GM04504 (cell line): Measurements from ENCODE around the gene EVI5.
"Not testable (repeated sequence)": the region's sequence is repeated elsewhere in the genome, so short reads cannot be mapped to it uniquely, and the experiment has no call there.

Source experiments
- DNase-seq: peaks from one replicate; pipeline ENCODE4 v3.0.0-alpha.2; 2012; ENCODE audit warnings: low read depth

EVI5 gene

DNA sequence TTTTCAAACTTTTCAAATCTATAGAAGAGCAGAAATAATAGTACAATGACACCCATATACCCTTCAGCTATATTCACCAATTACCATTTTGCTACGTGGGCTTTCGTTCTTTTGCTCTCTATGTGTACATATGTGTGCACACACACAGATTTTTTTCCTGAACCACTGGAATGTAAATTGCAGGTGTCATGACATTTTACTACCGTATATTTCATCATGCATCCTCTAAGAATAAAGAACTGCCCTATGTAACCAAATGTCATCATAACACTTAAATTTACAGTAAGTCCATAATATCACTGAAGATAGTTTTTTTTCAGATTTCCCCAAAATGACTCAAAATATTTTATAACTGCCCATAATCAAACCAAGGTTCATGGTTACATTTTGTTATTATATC, 209.8 kb downstream of the EVI5 start:
- no peak for DNase-seq

DNA sequence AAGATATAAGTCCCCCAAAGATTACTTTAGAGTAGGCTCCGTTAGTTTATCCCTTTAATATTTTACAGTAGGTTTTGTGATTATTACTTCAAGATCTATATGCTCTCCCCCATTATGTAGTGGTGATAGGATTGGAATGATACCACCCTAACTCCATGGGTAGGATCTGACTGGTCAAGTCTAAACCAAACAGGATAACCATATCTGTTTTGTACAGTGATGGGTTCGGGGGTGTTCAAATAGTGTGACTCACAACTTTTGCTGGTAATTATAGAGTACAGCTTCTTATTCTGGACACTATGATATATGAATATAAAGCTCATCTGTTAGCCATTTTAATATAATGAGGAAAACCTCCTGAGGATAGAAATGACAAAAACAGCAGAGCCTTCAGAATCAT, 212.4 kb downstream of the EVI5 start:
- DNase-seq, result no peak

DNA sequence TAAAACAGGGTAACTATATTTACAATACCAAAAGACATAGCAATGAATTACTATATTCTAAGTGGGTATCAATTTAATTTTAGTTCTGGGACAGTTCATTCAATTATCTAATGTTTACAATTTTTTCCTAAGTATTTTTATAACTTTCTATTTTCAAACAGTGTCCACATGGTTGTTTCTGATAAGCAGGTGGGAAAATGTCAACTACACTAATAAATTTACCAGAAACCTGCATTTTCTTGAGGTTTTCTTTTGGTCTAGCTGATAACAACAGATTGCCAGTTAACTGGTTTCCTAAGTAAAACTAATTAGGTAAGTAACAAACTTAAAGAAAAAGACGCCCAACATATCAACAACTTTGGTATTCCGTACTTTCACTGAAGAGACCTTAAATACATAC, 213.3 kb downstream of the EVI5 start:
- no peak for DNase-seq

DNA sequence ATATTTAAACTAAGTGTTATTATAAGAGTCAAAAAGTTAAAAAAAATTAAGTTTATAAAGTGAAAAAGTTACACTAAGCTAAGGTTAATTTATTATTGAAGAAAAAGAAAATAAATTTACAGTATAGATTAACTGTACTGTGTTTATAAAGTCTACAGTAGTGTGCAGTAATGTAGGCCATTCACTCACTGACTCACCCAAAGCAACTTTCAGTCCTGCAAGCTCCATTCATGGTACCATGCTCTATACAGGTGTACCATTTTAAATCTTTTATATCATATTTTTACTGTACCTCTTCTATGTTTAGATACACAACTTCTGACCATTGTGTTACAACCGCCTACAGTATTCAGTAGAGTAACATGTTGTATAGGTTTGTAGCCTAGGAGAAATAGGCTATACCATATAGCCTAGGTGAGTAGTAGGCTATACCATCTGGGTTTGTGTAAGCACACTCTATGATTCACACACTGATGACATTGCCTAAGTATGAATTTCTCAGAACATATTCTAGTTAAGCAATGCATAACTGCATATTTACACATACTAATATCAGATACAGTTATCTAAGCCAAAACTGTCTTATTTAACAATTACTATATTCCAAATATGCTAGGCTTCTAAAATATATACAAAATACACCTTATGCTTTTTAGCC, 217.6 kb downstream of the EVI5 start:
- DNase-seq, result no peak

DNA sequence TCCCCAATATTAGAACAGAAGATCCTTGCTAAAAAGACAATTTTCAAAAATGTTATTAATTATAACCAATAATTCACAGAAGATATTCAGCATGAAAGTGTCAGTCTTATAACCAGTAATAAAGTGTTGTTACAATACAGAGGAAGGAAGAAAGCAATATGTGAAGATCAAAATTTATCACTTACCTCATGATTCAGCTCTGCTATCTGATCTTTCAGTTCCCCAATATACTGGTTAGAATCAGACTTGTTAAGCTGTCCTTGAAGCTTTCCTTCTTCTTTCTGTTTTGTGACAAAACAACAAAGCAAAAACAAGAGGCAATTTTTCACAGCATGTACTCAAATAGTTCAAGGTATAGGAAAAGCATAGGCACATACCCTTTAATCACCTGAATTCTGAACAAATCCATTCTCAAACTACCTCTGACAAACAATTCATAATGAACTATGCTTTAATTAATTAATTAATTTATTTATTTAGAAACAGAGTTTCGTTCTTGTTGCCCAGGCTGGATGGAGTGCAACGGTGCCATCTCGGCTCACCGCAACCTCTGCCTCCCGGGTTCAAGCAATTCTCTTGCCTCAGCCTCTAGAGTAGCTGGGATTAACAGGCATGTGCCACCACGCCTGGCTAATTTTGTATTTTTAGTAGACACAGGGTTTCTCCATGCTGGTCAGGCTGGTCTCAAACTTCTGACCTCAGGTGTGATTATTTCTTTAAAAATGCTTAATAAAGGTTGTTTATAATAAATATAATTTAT, 221.3 kb downstream of the EVI5 start:
- DNase-seq, result no peak

DNA sequence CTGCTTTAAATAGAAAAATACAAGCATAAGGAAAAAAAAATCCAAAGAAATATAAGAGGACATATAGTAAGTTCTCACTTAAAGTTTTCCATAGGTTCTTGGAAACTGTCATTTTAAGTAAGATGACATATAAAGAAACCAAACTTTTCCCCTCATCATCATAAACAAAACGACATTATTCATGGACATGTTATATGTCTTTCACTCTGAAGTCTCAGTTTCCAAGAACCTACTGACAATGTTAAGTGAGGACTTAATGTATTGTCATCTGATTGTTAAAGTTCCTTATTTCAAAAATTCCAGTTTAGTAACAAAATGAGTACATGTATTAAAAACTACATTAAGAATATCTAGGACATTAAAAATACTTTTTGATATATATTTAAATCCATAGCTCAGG, 228.6 kb downstream of the EVI5 start:
- no peak for DNase-seq

DNA sequence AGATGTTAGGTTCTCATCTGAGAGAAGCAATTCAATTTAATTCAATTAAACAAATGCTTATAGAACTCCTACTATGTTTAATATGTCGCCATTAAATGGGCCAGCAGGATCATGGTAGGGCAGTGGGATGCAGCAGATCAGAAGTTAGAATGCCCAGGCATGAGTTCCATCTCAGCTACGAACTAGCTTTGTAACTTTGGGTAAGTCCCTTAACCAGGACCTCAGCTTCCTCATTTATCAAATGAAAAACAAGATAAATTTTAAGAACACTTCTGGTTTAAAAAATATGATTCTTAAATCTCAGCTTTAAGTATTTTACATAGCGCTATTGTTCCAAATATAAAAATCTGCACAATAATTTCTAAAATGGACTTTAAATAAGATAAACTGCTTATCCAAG, 230.7 kb downstream of the EVI5 start:
- DNase-seq, result no peak

DNA sequence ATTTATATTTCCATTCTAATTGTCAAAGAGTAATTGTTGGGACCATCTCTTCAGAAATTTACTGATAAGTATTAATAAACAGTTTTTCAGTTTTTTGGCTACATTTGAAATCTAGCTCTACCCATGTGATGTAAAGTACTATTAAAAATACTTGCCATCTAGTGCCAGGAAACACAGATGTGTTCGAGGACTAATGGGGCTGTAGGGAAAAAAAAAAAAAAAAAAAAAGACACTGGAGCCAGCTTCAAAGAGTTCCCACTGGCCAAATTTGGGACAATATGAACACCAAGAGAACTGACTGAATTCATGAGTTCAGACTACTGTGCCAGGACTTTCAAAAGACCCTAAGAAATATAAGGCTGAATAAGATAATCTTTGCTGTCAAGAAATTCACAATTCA, 233.0 kb downstream of the EVI5 start:
- no peak for DNase-seq

DNA sequence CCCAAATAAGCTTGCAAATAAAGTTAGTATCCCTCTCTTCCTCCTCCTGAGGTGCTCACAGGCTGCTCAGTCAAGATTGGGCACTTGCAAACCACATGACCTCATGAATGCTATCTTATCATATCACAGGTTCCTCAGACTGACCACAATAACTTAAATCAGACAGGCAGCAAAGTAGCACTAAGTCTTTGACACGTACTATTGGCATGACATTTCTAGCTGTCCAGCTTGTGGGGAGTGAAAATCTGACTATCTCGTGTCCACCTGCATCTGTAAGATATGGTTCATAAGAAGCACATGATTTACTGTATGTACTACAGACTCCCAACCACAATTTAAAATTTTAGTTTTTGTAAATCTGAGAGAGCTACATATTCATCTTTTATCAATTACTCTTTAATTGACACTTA, 240.1 kb downstream of the EVI5 start:
- DNase-seq, result no peak

DNA sequence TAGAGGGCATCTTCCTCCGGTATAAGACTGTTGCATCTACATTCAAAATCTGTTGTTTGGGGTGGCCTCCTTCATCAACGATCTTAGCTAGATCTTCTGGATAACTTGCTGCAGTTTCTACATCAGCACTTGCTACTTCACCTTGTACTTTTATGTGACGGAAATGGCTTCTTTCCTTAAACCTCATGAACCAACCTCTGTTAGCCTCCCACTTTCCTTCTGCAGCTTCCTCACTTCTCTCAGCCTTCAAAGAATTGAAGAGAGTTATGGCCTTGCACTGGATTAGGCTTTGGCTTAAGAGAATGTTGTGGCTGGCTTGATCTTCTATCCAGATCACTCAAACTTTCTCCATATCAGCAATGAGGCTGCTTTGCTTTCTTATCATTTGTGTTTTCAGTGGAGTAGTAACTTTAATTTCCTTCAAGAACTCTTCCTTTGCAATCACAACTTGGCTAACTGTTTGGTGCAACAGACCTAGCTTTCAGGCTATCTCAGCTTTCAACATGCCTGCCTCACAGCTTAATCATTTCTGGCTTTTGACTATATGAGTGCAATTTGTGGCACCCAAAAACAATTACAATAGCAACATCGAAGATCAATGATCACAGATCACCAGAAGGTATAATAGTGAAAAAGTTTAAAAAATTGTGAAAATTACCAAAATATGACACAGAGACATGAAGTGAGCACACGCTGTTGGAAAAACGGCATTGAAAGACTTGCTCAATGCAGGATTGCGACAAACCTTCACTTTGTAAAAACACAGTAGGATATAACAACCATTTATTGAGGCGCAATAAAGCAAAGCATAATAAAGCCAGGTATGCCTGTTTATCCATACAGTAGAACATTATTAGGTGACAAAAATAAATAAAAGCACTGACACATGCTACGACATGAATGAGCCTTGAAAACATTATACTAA, 241.5 kb downstream of the EVI5 start:
- no peak for DNase-seq

DNA sequence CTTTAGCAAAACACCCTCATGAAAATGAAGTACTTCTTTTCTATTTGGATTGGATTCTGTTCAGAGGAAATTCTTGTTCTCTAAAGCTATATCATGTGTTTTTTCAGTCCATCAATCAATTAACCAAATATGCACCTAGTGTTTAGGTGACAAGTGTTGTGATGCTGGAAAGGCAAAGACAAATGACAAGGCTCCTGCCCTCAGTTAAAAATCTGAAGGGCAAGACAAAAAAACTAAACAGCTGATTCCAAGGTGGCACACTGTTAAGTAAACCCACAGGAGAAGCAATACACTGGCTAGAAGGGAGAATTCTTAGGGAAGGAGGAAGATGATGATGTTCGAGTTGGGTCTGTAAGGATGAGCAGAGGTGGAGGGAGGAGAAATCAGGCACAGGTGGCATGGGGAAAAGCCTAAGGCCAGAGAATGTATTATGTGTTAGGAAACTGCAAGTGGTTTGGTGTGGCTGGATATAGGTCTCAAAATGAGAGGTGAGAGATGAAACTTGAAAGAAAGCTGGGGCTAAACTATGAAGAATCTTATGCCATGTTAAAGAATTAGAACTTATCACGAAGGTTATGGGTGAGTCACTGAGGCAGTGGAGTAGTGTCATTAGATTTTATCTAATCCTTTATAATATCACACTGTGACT, 246.4 kb downstream of the EVI5 start:
- DNase-seq, result no peak

DNA sequence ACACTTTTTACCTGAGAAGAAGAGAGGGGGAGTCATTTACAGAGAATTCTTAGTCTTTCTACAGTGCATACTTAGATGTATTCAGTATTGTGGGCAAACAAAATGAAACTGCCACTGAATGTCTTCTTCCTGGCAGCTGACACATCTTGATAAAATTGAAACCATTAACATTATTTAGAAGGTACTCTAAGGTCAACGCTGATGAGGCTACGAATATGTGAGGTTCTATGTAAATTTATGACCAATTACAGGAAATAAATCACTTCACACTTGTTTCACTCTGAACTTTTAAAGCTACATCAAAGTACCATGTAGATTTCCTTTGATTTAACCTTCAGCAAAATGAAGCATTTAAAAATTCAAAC, 246.9 kb downstream of the EVI5 start:
- no peak for DNase-seq

DNA sequence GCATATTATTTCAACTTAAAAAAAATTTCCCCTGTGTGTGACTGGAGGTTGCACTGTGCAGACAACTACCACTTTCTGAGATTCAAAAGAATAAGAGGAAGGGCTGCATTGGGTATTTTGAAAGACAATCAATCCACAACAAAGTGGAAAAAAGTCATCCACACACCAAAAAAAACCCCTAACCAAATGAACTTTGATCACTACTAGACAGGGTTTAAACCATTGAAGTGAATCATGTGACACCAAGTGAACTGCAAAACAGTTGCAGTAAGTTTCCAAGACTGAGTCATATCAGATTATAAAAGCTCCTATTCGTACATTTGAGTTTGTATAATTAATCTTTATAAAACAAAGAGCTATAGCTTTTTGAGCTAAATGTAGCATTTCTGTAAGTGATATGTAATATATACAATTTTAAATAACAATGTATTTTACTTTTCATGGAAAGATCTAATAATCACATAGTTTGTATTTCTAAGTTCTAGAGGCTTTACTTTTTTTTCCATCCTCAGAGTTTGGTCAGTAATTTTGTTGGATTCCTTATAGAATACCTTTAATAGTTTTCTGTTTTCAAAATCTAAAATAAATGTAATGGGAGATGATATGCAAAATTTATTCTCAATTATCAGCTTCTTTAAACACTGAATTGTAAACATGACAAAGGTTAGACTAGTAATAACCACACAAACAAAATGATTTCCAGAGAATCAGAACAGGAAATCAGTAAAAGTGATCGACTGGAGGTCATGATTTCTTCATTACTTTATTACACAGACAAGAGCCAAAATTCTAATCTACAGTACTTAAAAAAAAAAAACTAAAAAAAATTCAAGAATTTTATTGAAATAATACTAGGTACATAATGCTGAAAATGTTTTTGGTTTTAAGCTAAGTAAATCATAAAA, 247.7 kb downstream of the EVI5 start:
- DNase-seq, result no peak

DNA sequence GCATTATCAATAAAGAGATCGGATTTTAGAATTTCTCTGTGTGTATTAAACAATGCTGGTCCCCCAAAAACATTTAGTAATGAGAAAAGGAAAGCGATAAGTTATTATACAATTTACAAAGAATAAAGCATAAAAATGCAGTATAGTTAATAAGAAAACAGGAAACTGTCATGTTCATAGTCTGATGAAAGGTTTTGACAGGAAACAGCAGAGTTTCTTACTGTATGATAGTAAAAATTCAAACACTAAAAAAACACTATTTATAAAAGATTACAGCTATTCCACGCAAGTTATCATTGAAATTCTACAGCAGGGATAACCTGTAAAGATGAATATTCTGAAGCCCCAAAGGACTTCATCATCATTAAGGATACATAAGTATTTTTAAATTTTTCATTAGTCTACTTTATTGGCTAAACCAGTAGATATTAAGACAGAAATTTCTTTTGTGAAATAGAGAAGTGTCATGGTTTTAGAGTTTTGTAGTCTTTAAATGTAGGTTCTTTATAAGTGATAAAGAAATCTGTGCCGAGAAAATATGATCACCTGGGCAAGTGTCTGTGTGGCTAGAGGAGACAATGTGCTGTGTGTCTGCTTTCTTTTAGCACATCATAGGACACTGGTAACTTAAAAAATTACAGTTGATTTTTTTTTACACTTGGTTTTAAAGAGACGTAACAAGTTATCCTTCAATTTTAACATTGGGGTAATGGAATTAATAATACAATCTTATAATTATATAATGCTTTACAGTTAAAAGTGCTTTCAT, 248.5 kb downstream of the EVI5 start:
- no peak for DNase-seq

DNA sequence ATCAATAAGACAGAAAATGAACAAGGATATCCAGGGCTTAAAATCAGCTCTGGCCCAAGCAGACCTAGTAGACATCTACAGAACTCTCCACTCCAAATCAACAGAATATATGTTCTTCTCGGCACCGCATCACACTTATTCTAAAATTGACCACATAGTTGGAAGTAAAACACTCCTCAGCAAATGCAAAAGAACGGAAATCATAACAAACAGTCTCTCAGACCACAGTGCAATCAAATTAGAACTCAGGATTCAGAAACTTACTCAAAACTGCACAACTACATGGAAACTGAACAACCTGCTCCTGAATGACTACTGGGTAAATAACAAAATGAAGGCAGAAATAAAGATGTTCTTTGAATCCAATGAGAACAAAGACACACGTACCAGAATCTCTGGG, 252.5 kb downstream of the EVI5 start:
- not testable (repeated sequence) for DNase-seq

DNA sequence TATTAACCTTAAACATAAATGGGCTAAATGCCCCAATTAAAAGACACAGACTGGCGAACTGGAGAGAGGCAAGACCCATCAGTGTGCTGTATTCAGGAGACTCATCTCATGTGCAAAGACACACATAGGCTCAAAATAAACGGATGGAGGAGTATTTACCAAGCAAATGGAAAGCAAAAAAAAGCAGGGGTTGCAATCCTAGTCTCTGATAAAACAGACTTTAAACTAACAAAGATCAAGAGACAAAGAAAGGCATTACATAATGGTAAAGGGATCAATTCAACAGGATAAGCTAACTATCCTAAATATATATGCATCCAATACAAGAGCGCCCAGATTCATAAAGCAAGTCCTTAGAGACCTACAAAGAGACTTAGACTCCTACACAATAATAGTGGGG, 253.0 kb downstream of the EVI5 start:
- DNase-seq, result not testable (repeated sequence)

DNA sequence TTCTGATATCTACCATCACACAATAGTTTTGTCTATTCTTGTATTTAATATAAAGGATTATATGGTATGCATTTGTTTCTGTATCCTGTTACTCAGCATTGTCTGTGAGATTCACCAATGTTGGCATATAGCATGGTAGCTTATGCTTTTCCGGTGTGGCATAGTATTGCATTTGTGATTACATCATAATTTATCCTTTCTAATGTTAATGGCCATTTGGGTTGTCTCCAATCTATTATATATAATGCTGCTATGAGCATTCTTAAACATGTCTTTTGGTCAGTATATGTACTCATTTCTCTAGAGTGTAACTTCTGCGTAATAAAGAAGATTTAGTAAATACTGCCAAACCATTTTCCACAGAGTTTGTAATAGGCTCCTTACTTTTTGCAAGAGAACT, 257.2 kb downstream of the EVI5 start:
- no peak for DNase-seq

DNA sequence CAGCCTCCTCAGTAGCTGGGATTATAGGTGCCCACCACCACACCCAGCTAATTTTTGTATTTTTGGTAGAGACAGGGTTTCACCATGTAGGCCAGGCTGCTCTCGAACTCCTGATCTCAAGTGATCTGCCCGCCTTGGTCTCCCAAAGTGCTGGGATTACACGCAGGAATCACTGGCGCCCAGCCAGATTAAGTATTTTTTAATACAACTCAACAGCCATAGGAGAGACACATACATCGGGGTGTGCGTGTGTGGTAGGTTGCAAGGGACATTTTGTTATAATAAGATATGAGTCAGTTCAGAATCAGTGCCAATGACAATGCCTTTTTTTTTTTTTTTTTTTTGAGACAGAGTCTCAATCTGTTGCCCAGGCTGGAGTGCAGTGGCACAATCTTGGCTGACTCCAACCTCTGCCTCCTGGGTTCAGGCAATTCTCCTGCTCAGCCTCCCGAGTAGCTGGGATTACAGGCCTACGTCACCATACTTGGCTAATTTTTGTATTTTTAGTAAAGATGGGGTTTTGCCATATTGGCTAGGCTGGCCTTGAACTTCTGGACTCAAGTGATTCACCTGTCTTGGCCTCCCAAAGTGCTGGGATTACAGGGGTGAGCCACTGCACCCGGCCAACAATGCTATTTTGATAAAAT, 259.8 kb downstream of the EVI5 start:
- DNase-seq, result not testable (repeated sequence)

DNA sequence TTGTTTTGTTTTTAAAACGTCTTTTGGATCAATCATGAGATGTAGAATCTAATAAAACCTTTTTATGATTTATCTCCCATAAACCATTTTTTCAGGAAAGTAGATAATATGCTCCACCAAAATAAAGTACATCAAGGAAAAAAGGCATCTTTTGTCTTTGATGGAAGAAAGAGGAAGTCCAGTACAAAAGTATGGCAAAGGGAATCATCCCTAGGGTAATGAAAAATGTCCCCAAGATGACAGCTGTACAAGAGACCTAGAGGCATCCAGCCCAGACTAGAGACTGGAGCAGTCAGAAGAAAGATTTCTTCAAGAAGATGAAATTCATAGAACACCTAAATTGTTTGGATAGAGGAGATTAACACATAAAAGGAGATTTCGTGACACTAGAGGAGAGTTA, 265.9 kb downstream of the EVI5 start:
- DNase-seq, result no peak

DNA sequence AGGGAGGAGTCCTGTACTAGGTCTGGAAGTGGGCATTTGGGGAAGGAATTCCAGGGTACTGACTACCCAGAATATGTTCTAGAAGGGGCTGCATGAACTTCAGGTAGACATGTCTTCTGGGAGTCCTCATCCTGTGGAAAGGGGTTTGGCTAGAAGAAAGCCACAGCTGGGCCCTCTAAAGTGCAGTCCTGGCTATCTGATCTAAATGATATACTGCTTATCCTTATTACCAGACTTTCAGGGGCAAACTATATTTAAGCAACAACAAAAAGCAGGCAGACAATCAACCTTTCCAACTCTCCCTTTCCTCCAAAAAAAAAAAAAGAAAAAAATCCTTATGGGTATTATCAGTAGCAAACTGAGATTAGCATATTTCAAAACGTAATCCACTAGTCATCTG, 268.3 kb downstream of the EVI5 start:
- DNase-seq, result no peak
